Epithelial cell of esophagus (primary cell): ENCODE results near the gene OR51E1.

Experiments used
- DNase-seq: peaks from one replicate; pipeline ENCODE4 v3.0.0; 2010; ENCODE audit warnings: low read depth
- H3K4me3 ChIP-seq: 2 replicates; pipeline ENCODE4 v1.5.1; 2011; ENCODE audit warnings: mild to moderate bottlenecking, low read length, control low read depth
- CTCF ChIP-seq: IDR thresholded peaks from 2 replicates; pipeline ENCODE4 v1.5.1; 2011; ENCODE audit warnings: low read depth, mild to moderate bottlenecking, low read length, control low read depth, inconsistent platforms; ENCODE audit not compliant: insufficient read depth; ENCODE audit errors: missing control alignments

OR51E1 gene

GRCh38 chr11:4647766-4648165, 4.0 kb downstream of the OR51E1 start:
- no peak overlapping the region for H3K4me3 ChIP-seq
- TF ChIP-seq CTCF = no peak
- DNase-seq = no peak

GRCh38 chr11:4654635-4655369, 11.0 kb downstream of the OR51E1 start:
- no peak overlapping the region for H3K4me3 ChIP-seq
- no peak for DNase-seq
- TF ChIP-seq CTCF = no peak

- no peak for DNase-seq
- no peak for TF ChIP-seq CTCF
- no peak overlapping the region for H3K4me3 ChIP-seq
Measured at GRCh38 chr11:4658629-4659445, 15.1 kb downstream of the OR51E1 start.

GRCh38 chr11:4662876-4663275, 19.1 kb downstream of the OR51E1 start:
- H3K4me3 ChIP-seq = no peak overlapping the region
- DNase-seq = no peak
- no peak for TF ChIP-seq CTCF

GRCh38 chr11:4664183-4664582, 20.4 kb downstream of the OR51E1 start:
- no peak overlapping the region for H3K4me3 ChIP-seq
- no peak for DNase-seq
- no peak for TF ChIP-seq CTCF

- no peak overlapping the region for H3K4me3 ChIP-seq
- no peak for DNase-seq
- no peak for TF ChIP-seq CTCF
Measured at GRCh38 chr11:4664786-4665185, 21.0 kb downstream of the OR51E1 start.

- no peak overlapping the region for H3K4me3 ChIP-seq
- no peak for DNase-seq
- no peak for TF ChIP-seq CTCF
Measured at GRCh38 chr11:4665424-4665823, 21.6 kb downstream of the OR51E1 start.
